ENCODE measurements around the gene LSAMP. TPM values are rescaled to one million over a fixed set of nuclear protein-coding genes. Genes with fewer than 3 reads are reported as not detected.

The LSAMP gene
- polyA plus RNA-seq, 3 donors: not detected

GRCh38 chr3:116118475-116119169 lies 326.7 kb downstream of the LSAMP start:
- Histone ChIP-seq H2AFZ (ENCODE audit: insufficient read depth, low read depth, low read length, poor library complexity, severe bottlenecking) (no peak overlapping the region), H3K4me2 (replicated peaks; ENCODE audit: extremely low read depth, low read length, poor library complexity, severe bottlenecking) (no peak overlapping the region), H3K36me3 (replicated peaks in 1 of 2; ENCODE audit: control insufficient read depth in 1 of 2, insufficient read depth in 2 of 2, low read length in 2 of 2) (no peaks in the 10 kb centered on the region), H3K4me3 (replicated peaks in 1 of 3; ENCODE audit: low read depth in 2 of 3, low read length in 3 of 3) (no peak overlapping the region), H3K27ac (ENCODE audit: low read depth in 1 of 2, low read length in 2 of 2) (no peak overlapping the region), H3K79me2 (ENCODE audit: insufficient read depth, low read length) (no peaks in the 10 kb centered on the region), H3K4me1 (ENCODE audit: control insufficient read depth in 1 of 2, insufficient read depth in 2 of 2, low read length in 2 of 2) (no peaks in the 10 kb centered on the region), H3K9ac (ENCODE audit: insufficient read depth, low read length, poor library complexity, severe bottlenecking) (no peak overlapping the region), H3K27me3 (ENCODE audit: control insufficient read depth in 2 of 2, insufficient read depth in 2 of 2, low read length in 2 of 2) (no peaks in the 10 kb centered on the region), H4K20me1 (ENCODE audit: insufficient read depth, low read length) (no peaks in the 10 kb centered on the region), H3K9me3 (replicated peaks in 1 of 2; ENCODE audit: control insufficient read depth in 1 of 2, insufficient read depth in 1 of 2, low read length in 2 of 2) (no peaks in the 10 kb centered on the region)
- Mint-ChIP-seq H3K27ac (no peak overlapping the region), H3K4me1 (no peaks in the 10 kb centered on the region), H3K4me3 (no peak overlapping the region), H3K27me3 (ENCODE audit: low read depth in 3 of 3) (peaks cover 0 to 2% (median 0%) of the 10 kb centered on the region in 3 donors), H3K36me3 (no peaks in the 10 kb centered on the region), H3K9me3 (peaks cover 0 to 5% (median 0%) of the 10 kb centered on the region in 7 donors)
- WGBS (ENCODE audit: insufficient coverage): no CpG with 5 or more reads among the region's 3 CpGs
- TF ChIP-seq CTCF (IDR thresholded peaks at IDR 0.05): no peak
- DNase-seq: no peak
- intact Hi-C loops (cut with micrococcal nuclease): no loop called here

- H4K20me1 ChIP-seq (ENCODE audit: insufficient read depth, low read length): no peaks in the 10 kb centered on the region
- intact Hi-C loops (cut with micrococcal nuclease): no loop called here
- no peak overlapping the region for H3K4me3 ChIP-seq (replicated peaks in 1 of 3; ENCODE audit: low read depth in 2 of 3, low read length in 3 of 3)
- no peaks in the 10 kb centered on the region for H3K79me2 ChIP-seq (ENCODE audit: insufficient read depth, low read length)
- H3K4me2 ChIP-seq (replicated peaks; ENCODE audit: extremely low read depth, low read length, poor library complexity, severe bottlenecking): no peak overlapping the region
- no peaks in the 10 kb centered on the region for H3K36me3 ChIP-seq (replicated peaks in 1 of 2; ENCODE audit: control insufficient read depth in 1 of 2, insufficient read depth in 2 of 2, low read length in 2 of 2)
- Mint-ChIP-seq H3K27ac (no peak overlapping the region), H3K4me3 (no peak overlapping the region), H3K9me3 (peaks cover 0 to 6% (median 2%) of the 10 kb centered on the region in 7 donors), H3K4me1 (no peaks in the 10 kb centered on the region), H3K27me3 (ENCODE audit: low read depth in 3 of 3) (peaks cover 0 to 2% (median 0%) of the 10 kb centered on the region in 3 donors), H3K36me3 (no peaks in the 10 kb centered on the region)
- DNase-seq: no peak
- H3K4me1 ChIP-seq (ENCODE audit: control insufficient read depth in 1 of 2, insufficient read depth in 2 of 2, low read length in 2 of 2): no peaks in the 10 kb centered on the region
- H3K27ac ChIP-seq (ENCODE audit: low read depth in 1 of 2, low read length in 2 of 2): no peak overlapping the region
- no CpG with 5 or more reads among the region's 1 CpG for WGBS (ENCODE audit: insufficient coverage)
- H3K9ac ChIP-seq (ENCODE audit: insufficient read depth, low read length, poor library complexity, severe bottlenecking): no peak overlapping the region
- H3K27me3 ChIP-seq (ENCODE audit: control insufficient read depth in 2 of 2, insufficient read depth in 2 of 2, low read length in 2 of 2): no peaks in the 10 kb centered on the region
- H3K9me3 ChIP-seq (replicated peaks in 1 of 2; ENCODE audit: control insufficient read depth in 1 of 2, insufficient read depth in 1 of 2, low read length in 2 of 2): no peaks in the 10 kb centered on the region
- no peak overlapping the region for H2AFZ ChIP-seq (ENCODE audit: insufficient read depth, low read depth, low read length, poor library complexity, severe bottlenecking)
- TF ChIP-seq CTCF (IDR thresholded peaks at IDR 0.05): no peak
Observed at GRCh38 chr3:116114586-116114985, 330.7 kb downstream of the LSAMP start.
